ENCODE results near the gene ACOXL. TPM values are rescaled to one million over a fixed set of nuclear protein-coding genes. Genes with fewer than 3 reads are reported as not detected.

ACOXL gene
- total and polyA plus RNA-seq, 9 donors, result 0.17 to 0.31 (median 0.23) TPM; not detected in 4

DNA sequence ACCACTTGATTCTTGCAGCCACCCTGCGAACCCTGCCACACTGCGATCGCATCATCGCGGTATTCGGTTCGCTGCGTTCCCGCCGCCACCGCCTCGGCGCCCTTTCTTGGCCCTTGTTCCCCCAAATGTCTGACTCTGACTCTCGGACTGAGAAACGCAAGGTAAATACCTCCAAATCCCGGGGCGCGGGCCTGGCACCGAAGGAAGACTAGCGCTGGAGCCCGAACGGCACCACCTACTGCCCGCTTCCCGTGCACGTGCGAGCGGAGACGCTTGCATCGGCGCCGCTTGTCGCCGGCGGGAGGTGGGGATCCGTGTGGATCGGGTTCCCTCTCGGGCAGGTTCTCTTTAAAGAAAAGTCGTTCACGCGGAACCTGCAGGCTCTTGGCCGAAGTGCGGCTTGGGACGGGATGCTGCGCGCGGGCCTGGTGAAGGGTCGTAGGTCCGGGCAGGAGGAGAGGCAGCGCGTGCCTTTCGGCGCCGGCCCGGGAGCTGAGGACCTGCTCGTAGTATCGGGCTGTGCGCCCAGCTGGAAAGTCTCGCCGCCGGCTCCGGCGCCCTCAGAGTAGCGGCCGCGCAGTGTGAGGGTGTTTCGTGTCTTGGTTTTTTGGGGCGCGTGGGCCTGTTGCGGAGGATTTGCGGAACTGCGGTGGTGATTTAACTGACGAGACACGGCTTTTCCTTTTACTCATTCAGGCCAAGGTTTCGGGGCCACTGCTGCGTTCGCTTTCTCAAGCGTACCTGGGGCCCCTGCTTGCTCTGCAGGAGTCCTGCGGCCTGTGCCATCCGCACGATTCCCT, 388.9 kb downstream of the ACOXL start:
- peaks cover 16% of the 10 kb centered on the region for H3K4me1 ChIP-seq (ENCODE audit: insufficient read depth)
- DNase-seq, result peak; percentile 24 to 67 (median 54)
- TF ChIP-seq EP300 (IDR thresholded peaks at IDR 0.05) (no peak), POLR2A (IDR thresholded peaks at IDR 0.05) (no peak), CTCF (IDR thresholded peaks at IDR 0.05) (no peak)
- no peaks in the 10 kb centered on the region for H3K27me3 ChIP-seq
- H3K27ac ChIP-seq, result peak overlapping the region in 1 of 2 donors; percentile 16
- H3K9me3 ChIP-seq, result no peaks in the 10 kb centered on the region
- H3K36me3 ChIP-seq, result no peaks in the 10 kb centered on the region
- intact Hi-C loops (cut with DNase I), result no loop called here
- H3K4me3 ChIP-seq, result peak overlapping the region; percentile 65
- WGBS, 3 donors, result 0% methylated on average over 76 to 80 of the region's 80 CpGs

GRCh38 chr2:111121828-111122630, 389.7 kb downstream of the ACOXL start:
- H3K4me3 ChIP-seq, result peak overlapping the region; percentile 65
- DNase-seq, result peak; percentile 82 to 92 (median 86)
- H3K36me3 ChIP-seq, result no peaks in the 10 kb centered on the region
- no peak for TF ChIP-seq POLR2A (IDR thresholded peaks at IDR 0.05)
- TF ChIP-seq CTCF (IDR thresholded peaks at IDR 0.05), result no peak
- no peak for TF ChIP-seq EP300 (IDR thresholded peaks at IDR 0.05)
- no peaks in the 10 kb centered on the region for H3K27me3 ChIP-seq
- H3K4me1 ChIP-seq (ENCODE audit: insufficient read depth), result peaks cover 14% of the 10 kb centered on the region
- no peak overlapping the region for H3K27ac ChIP-seq
- no peaks in the 10 kb centered on the region for H3K9me3 ChIP-seq
- intact Hi-C loops (cut with DNase I), result no loop called here
- WGBS, 3 donors, result 1% methylated on average over 83 to 93 of the region's 93 CpGs

- no peaks in the 10 kb centered on the region for H3K27me3 ChIP-seq
- intact Hi-C loops (cut with DNase I), result no loop called here
- TF ChIP-seq EP300 (IDR thresholded peaks at IDR 0.05) (no peak), POLR2A (IDR thresholded peaks at IDR 0.05) (peak; percentile 31)
- H3K27ac ChIP-seq, result peak overlapping the region in 1 of 2 donors; percentile 58
- peaks cover 14% of the 10 kb centered on the region for H3K4me1 ChIP-seq (ENCODE audit: insufficient read depth)
- no peaks in the 10 kb centered on the region for H3K9me3 ChIP-seq
- H3K36me3 ChIP-seq, result no peaks in the 10 kb centered on the region
- peak; percentile 70 to 87 (median 82) for DNase-seq
- 0 to 1% (median 0%) methylated on average over 52 to 92 of the region's 92 CpGs for WGBS, 3 donors
- H3K4me3 ChIP-seq, result peak overlapping the region; percentile 65
Observed at GRCh38 chr2:111122631-111123421, 390.5 kb downstream of the ACOXL start.

DNA sequence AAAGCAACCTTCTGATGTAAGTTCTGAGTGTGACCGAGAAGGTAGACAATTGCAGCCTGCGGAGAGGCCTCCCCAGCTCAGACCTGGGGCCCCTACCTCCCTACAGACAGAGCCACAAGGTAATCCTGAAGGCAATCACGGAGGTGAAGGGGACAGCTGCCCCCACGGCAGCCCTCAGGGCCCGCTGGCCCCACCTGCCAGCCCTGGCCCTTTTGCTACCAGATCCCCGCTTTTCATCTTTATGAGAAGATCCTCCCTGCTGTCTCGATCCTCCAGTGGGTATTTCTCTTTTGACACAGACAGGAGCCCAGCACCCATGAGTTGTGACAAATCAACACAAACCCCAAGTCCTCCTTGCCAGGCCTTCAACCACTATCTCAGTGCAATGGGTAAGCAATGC, 391.4 kb downstream of the ACOXL start:
- DNase-seq, result no peak
- 90 to 94% (median 94%) methylated on average over 7 of the region's 7 CpGs for WGBS, 3 donors
- no peak overlapping the region for H3K4me3 ChIP-seq
- intact Hi-C loops (cut with DNase I), result no loop called here
- no peak overlapping the region for H3K27ac ChIP-seq
- H3K36me3 ChIP-seq, result no peaks in the 10 kb centered on the region
- H3K9me3 ChIP-seq, result no peaks in the 10 kb centered on the region
- H3K4me1 ChIP-seq (ENCODE audit: insufficient read depth), result peaks cover 14% of the 10 kb centered on the region
- no peaks in the 10 kb centered on the region for H3K27me3 ChIP-seq
- TF ChIP-seq POLR2A (IDR thresholded peaks at IDR 0.05), result no peak
- no peak for TF ChIP-seq CTCF (IDR thresholded peaks at IDR 0.05)
- TF ChIP-seq EP300 (IDR thresholded peaks at IDR 0.05), result no peak

Measured in ovary (tissue), 9 donors.